ENCODE data around the gene FOXN3.

The FOXN3 gene

DNA sequence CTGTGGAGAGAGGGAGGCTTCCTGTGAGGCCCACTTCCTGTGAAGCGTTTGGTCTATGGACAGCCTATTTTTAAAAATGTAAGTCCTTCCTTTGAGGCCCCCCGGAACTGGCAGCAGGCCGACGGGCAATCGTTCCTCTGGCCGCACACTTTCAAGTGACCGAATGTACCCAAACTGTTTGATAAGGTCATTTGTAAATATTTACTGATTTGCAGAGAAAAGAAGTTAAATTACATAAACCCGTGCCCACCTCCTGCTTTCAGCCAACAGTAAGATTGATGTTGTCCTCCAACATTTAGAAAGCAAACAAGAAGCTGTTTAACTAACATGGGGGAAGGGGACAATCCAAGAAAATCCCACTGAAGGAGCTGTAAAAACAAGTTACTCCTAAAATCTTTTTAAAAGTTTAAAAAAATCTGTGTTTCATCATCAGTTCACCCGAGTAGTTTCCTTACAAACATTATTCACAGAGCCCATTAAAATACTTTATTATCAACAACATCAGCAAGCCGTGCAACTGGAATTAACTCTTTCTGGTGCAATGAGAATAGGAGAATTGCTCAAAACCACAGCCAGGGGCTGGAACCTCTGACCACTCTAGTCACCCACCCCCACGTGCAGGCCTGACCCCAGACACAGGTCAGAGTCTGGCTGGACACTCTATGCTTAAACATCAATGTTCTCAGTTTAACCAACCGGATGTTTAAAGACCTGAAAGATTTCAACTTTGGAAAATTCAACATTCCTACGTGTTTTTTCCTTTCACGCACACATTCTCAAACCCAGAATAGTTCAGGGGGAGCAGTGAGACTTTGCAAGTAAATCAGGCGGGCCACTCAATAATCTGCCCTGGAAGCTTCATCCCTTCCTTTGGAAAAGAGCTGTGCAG lies 65.3 kb downstream of the FOXN3 start:
- TF ChIP-seq SUZ12 (IDR thresholded peaks at IDR 0.05; ENCODE audit: extremely low read depth, insufficient read depth, insufficient read length) (no peak), YY1 (IDR thresholded peaks at IDR 0.05; ENCODE audit: insufficient read depth, insufficient read length) (no peak), ZNF274 (IDR thresholded peaks at IDR 0.05; ENCODE audit: low read depth, low read length) (no peak)
- DNase-seq (ENCODE audit: low read depth, low spot score): no peak
- Histone ChIP-seq H3K9ac (ENCODE audit: insufficient read length, low read depth) (no peak overlapping the region), H3K36me3 (ENCODE audit: insufficient read depth, insufficient read length, low read length) (peaks cover 29% of the 10 kb centered on the region), H3K4me1 (ENCODE audit: insufficient read depth, insufficient read length) (no peaks in the 10 kb centered on the region), H3K27me3 (ENCODE audit: insufficient read depth, insufficient read length) (no peaks in the 10 kb centered on the region), H3K4me3 (ENCODE audit: insufficient read length, low read depth) (no peak overlapping the region), H3K9me3 (ENCODE audit: insufficient read depth, low read length) (no peaks in the 10 kb centered on the region)

DNA sequence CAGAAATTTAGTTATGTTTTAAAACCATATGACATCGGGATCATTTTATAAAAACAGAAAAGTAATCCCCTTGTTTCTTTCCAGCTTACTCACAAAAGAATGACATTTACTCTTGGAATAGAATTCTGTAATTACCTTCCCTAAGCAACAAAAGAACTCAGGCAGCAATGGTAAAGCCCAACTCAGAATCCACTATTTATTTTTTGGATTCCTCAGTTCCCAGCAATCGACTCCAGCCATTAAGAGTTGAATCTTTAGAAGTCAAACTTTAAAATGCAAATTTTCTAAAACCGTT lies 65.9 kb downstream of the FOXN3 start:
- Histone ChIP-seq H3K4me3 (ENCODE audit: insufficient read length, low read depth) (no peak overlapping the region), H3K9ac (ENCODE audit: insufficient read length, low read depth) (no peak overlapping the region), H3K4me1 (ENCODE audit: insufficient read depth, insufficient read length) (no peaks in the 10 kb centered on the region)

DNA sequence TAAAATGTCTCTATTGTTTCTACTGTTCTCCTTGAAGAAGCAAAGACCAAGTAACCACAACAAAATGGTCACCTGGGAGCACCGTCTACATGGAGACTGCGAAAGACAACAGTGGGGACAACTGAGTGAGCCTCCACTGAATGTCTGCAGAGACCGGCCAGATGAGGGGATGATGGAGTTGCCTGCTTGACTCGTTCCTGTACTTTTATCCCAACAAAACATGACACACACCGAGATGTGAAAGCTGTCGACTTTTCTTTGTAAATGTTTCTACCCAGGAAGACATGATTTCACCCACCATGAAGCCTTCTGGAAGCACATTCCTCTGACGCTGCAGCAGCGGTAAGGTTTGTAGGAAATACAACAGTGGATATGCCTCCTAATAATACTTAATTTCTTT lies 66.9 kb downstream of the FOXN3 start:
- no peak overlapping the region for H3K4me3 ChIP-seq (ENCODE audit: insufficient read length, low read depth)
- DNase-seq (ENCODE audit: low read depth, low spot score): no peak
- TF ChIP-seq SUZ12 (IDR thresholded peaks at IDR 0.05; ENCODE audit: extremely low read depth, insufficient read depth, insufficient read length): no peak
- no peak for TF ChIP-seq YY1 (IDR thresholded peaks at IDR 0.05; ENCODE audit: insufficient read depth, insufficient read length)
- TF ChIP-seq ZNF274 (IDR thresholded peaks at IDR 0.05; ENCODE audit: low read depth, low read length): no peak
- H3K4me1 ChIP-seq (ENCODE audit: insufficient read depth, insufficient read length): no peaks in the 10 kb centered on the region
- H3K36me3 ChIP-seq (ENCODE audit: insufficient read depth, insufficient read length, low read length): peaks cover 28% of the 10 kb centered on the region
- no peaks in the 10 kb centered on the region for H3K9me3 ChIP-seq (ENCODE audit: insufficient read depth, low read length)
- H3K9ac ChIP-seq (ENCODE audit: insufficient read length, low read depth): no peak overlapping the region
- no peaks in the 10 kb centered on the region for H3K27me3 ChIP-seq (ENCODE audit: insufficient read depth, insufficient read length)

More for the DNA sequence above, 65.9 kb downstream of the FOXN3 start:
- no peaks in the 10 kb centered on the region for H3K27me3 ChIP-seq (ENCODE audit: insufficient read depth, insufficient read length)
- H3K36me3 ChIP-seq (ENCODE audit: insufficient read depth, insufficient read length, low read length): peaks cover 28% of the 10 kb centered on the region
- no peaks in the 10 kb centered on the region for H3K9me3 ChIP-seq (ENCODE audit: insufficient read depth, low read length)
- TF ChIP-seq YY1 (IDR thresholded peaks at IDR 0.05; ENCODE audit: insufficient read depth, insufficient read length): no peak
- no peak for TF ChIP-seq ZNF274 (IDR thresholded peaks at IDR 0.05; ENCODE audit: low read depth, low read length)
- TF ChIP-seq SUZ12 (IDR thresholded peaks at IDR 0.05; ENCODE audit: extremely low read depth, insufficient read depth, insufficient read length): no peak
- DNase-seq (ENCODE audit: low read depth, low spot score): peak; percentile 49

DNA sequence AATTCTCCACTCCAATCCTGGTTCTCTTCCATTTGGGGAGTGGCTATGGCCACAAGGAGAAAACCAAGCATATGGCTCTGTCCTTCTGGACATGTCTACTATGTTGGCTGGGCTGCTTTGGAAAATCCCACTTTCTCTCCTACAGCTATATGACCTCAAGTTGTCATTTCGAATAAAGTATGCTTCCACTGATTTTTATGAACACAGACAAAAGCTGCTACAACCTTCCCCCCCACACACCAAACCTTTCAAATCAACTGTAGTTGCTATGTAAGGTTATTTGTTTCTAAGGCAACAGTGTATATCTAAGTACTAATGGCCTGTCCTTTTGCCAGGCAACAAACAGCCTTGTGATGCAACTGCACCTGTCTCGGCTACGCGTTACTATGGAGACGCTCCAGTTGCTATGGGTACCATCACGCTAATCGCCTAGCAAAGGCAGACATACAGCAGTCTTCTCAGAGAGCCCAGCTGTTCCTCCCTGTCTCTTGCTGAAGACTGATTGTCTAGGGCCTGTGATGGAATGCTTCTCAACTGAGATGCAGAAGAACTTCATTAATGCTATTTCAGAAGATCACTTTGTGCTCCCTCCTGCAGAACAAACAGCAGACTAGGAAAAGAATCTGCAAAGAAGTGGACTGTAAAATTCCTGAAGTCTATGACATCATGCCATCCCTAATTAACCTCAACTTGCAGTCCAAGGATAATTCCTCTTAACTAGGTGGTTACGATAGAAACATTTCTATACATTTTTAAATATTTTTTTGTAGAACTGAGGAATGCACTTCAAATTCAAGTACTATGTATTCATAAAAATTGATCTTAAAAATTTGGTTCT lies 67.6 kb downstream of the FOXN3 start:
- no peak for TF ChIP-seq ZNF274 (IDR thresholded peaks at IDR 0.05; ENCODE audit: low read depth, low read length)
- TF ChIP-seq SUZ12 (IDR thresholded peaks at IDR 0.05; ENCODE audit: extremely low read depth, insufficient read depth, insufficient read length): no peak
- no peak for TF ChIP-seq YY1 (IDR thresholded peaks at IDR 0.05; ENCODE audit: insufficient read depth, insufficient read length)
- Histone ChIP-seq H3K9me3 (ENCODE audit: insufficient read depth, low read length) (no peaks in the 10 kb centered on the region), H3K9ac (ENCODE audit: insufficient read length, low read depth) (no peak overlapping the region), H3K27me3 (ENCODE audit: insufficient read depth, insufficient read length) (no peaks in the 10 kb centered on the region), H3K4me3 (ENCODE audit: insufficient read length, low read depth) (no peak overlapping the region), H3K4me1 (ENCODE audit: insufficient read depth, insufficient read length) (no peaks in the 10 kb centered on the region), H3K36me3 (ENCODE audit: insufficient read depth, insufficient read length, low read length) (peaks cover 29% of the 10 kb centered on the region)
- DNase-seq (ENCODE audit: low read depth, low spot score): peak; percentile 56

DNA sequence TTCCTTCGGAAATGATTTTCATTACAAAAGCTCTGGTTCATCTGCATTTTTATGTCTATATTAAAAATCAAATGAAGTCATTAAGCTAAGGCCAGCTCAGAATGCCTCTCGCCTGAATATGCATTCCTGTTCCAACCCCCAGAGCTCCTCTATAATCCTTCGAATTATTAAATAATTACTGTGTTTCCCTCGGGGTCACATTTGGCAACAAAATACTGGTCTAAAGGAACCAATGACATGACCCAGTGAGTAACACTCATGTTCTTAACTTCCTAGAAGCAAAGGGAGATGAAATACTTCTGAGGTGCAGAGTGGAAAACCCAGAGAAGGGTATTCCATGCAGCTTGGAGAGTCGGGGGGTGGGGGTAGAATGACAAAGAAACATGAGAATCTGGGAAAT lies 68.3 kb downstream of the FOXN3 start:
- no peak overlapping the region for H3K9ac ChIP-seq (ENCODE audit: insufficient read length, low read depth)
- H3K4me1 ChIP-seq (ENCODE audit: insufficient read depth, insufficient read length): no peaks in the 10 kb centered on the region
- TF ChIP-seq YY1 (IDR thresholded peaks at IDR 0.05; ENCODE audit: insufficient read depth, insufficient read length) (no peak), SUZ12 (IDR thresholded peaks at IDR 0.05; ENCODE audit: extremely low read depth, insufficient read depth, insufficient read length) (no peak), ZNF274 (IDR thresholded peaks at IDR 0.05; ENCODE audit: low read depth, low read length) (no peak)
- H3K9me3 ChIP-seq (ENCODE audit: insufficient read depth, low read length): no peaks in the 10 kb centered on the region
- peaks cover 33% of the 10 kb centered on the region for H3K36me3 ChIP-seq (ENCODE audit: insufficient read depth, insufficient read length, low read length)
- H3K4me3 ChIP-seq (ENCODE audit: insufficient read length, low read depth): no peak overlapping the region
- H3K27me3 ChIP-seq (ENCODE audit: insufficient read depth, insufficient read length): no peaks in the 10 kb centered on the region
- no peak for DNase-seq (ENCODE audit: low read depth, low spot score)

DNA sequence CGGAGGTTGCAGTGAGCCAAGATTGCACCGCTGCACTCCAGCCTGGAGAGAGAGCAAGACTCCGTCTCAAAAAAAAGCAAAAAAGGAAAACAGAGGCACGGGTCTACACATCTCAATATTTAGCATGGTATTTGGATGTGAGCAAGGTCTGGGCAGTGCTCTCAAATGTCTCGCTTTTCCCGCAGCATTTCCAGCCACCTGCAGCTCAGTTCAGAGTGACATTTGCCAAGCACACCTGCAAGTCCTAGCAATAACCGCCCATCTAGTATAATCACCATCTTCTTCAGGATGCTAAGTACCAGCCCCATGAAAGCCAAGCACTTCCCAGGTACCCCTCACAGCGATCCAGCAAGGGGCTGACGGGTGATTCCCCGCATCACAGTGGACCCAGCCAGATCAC lies 69.1 kb downstream of the FOXN3 start:
- Histone ChIP-seq H3K4me1 (ENCODE audit: insufficient read depth, insufficient read length) (peaks cover 2% of the 10 kb centered on the region), H3K4me3 (ENCODE audit: insufficient read length, low read depth) (no peak overlapping the region), H3K36me3 (ENCODE audit: insufficient read depth, insufficient read length, low read length) (peaks cover 33% of the 10 kb centered on the region), H3K9me3 (ENCODE audit: insufficient read depth, low read length) (no peaks in the 10 kb centered on the region), H3K9ac (ENCODE audit: insufficient read length, low read depth) (no peak overlapping the region), H3K27me3 (ENCODE audit: insufficient read depth, insufficient read length) (no peaks in the 10 kb centered on the region)
- TF ChIP-seq SUZ12 (IDR thresholded peaks at IDR 0.05; ENCODE audit: extremely low read depth, insufficient read depth, insufficient read length) (no peak), ZNF274 (IDR thresholded peaks at IDR 0.05; ENCODE audit: low read depth, low read length) (no peak), YY1 (IDR thresholded peaks at IDR 0.05; ENCODE audit: insufficient read depth, insufficient read length) (no peak)
- DNase-seq (ENCODE audit: low read depth, low spot score): no peak

DNA sequence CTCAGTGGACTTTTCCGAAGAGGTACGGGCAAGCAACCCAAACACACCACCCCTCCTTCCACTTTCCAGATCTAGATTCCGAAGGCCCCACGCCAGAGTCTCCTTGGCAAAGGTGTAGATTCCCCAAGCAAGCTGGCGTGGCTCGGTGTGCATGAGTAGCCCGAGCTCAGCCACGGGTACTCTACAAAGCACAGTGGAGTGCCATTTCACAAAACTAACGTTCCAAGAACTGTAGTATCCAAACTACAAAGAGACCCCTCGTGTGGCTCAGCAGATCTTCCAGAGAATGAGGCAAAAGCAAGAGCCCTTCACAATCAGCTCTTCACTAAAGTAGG lies 72.1 kb downstream of the FOXN3 start:
- H3K36me3 ChIP-seq (ENCODE audit: insufficient read depth, insufficient read length, low read length): peaks cover 26% of the 10 kb centered on the region
- no peaks in the 10 kb centered on the region for H3K9me3 ChIP-seq (ENCODE audit: insufficient read depth, low read length)
- no peaks in the 10 kb centered on the region for H3K27me3 ChIP-seq (ENCODE audit: insufficient read depth, insufficient read length)
- H3K9ac ChIP-seq (ENCODE audit: insufficient read length, low read depth): no peak overlapping the region
- no peak for DNase-seq (ENCODE audit: low read depth, low spot score)
- H3K4me1 ChIP-seq (ENCODE audit: insufficient read depth, insufficient read length): peaks cover 2% of the 10 kb centered on the region
- H3K4me3 ChIP-seq (ENCODE audit: insufficient read length, low read depth): no peak overlapping the region
- TF ChIP-seq YY1 (IDR thresholded peaks at IDR 0.05; ENCODE audit: insufficient read depth, insufficient read length) (no peak), ZNF274 (IDR thresholded peaks at IDR 0.05; ENCODE audit: low read depth, low read length) (no peak), SUZ12 (IDR thresholded peaks at IDR 0.05; ENCODE audit: extremely low read depth, insufficient read depth, insufficient read length) (no peak)

Measured in NT2/D1 (cell line).